NCI-H187 (cell line): ENCODE results near the gene ANKRD55.
A peak's percentile ranks its signal among the peaks of the same experiment; 100 is the strongest.
"Not testable (repeated sequence)": the region's sequence is repeated elsewhere in the genome, so short reads cannot be mapped to it uniquely, and the experiment has no call there.

Experiments used
- DNase-seq, 2 experiments: peaks; one replicate each; lab custom pipeline; 2025; lab: John Stamatoyannopoulos, UW

ANKRD55 gene

GRCh38 chr5:56144211-56144610, 88.9 kb downstream of the ANKRD55 start:
- no peak for DNase-seq

GRCh38 chr5:56143373-56143714, 89.8 kb downstream of the ANKRD55 start:
- no peak for DNase-seq

DNA sequence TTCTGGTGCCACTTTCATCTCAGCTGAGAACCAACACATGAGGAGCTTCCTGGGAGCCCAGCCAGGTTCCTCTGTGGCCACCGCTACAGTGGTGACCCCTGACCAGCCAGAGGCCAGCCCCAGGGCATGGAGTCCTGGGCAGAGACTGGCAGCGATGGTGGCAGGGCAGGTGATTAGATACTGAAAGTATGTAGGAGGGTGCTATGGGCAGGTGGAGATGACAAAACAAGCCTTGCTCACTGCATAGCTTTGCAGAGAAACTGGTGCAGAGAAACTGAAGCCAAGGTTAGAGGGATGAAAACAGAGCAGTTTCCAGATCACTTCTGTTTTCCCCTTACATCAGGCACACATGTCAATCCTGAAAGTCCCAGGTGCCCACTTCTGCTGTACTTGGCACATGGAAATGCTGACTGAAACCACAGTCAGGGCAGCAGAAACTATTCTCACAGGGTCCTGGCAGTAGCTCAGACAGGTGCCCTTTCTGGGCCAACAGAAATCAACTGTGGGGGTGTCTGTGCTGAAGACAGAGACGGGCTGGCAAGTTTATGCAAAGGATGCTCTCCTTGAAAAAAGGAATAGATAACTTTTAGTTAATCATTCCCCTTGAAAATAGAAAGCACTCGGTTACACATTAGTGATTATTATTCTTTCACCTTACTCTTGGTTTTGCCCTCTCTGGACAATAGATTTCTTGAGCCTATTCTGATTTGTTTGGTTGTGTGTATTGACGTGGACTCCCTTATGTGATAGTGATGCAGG, 90.3 kb downstream of the ANKRD55 start:
- no peak for DNase-seq

DNA sequence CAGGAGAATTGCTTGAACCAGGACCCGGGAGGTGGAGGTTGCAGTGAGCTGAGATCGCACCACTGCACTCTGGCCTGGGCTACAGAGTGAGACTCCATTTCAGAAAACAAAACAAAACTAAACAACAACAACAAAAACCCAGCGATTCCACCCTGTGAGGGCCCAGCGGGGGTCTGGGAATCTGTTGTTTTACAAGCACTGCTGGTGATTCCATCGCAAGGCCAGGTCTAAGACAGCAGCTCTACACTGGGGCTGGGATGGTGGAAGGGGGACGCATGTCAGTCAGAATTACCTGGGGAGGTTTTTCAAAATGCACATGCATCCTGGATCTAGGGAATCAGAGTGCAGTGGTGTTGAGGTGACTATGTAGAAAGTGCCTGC, 90.9 kb downstream of the ANKRD55 start:
- no peak for DNase-seq

GRCh38 chr5:56140073-56140472, 93.1 kb downstream of the ANKRD55 start:
- no peak for DNase-seq

DNA sequence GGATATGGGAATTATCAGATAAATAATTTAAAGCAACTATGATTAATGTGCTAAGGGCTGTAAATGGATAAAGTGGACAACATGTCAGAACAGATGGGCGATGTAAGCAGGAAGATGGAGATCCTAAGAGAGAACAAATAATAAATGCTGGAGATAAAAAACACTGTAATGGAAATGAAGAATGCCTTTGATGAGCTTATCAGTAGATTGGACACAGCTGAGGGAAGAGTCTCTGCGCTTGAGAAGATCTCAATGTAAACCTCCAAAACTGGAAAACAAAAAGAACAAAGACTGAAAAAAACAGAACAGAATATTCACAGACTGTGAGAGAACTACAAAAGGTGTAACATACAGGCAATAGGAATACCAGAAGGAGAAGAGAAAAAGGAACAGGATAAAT, 102.5 kb downstream of the ANKRD55 start:
- DNase-seq = no peak

- DNase-seq = no peak
Measured at GRCh38 chr5:56129288-56129687, 103.8 kb downstream of the ANKRD55 start.

DNA sequence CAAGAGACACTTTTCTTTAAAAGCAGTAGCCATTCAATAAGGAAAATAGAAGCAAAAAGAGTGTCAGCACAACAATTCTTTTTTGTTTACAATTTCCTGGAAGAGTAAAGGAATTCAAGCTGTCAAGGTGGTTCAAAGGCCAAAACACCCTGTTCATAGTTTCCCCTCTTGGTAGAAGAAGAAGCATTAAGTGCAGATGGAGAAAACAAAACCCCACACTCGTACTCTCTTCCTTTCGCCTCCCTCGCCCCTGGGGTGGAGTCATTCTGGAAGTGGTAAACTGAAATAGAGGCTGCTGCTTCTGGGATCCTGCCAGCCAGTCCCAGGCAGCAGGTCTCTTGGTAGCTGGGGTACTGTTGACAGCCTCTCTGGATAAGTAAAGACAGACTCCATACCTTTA, 105.0 kb downstream of the ANKRD55 start:
- no peak for DNase-seq

DNA sequence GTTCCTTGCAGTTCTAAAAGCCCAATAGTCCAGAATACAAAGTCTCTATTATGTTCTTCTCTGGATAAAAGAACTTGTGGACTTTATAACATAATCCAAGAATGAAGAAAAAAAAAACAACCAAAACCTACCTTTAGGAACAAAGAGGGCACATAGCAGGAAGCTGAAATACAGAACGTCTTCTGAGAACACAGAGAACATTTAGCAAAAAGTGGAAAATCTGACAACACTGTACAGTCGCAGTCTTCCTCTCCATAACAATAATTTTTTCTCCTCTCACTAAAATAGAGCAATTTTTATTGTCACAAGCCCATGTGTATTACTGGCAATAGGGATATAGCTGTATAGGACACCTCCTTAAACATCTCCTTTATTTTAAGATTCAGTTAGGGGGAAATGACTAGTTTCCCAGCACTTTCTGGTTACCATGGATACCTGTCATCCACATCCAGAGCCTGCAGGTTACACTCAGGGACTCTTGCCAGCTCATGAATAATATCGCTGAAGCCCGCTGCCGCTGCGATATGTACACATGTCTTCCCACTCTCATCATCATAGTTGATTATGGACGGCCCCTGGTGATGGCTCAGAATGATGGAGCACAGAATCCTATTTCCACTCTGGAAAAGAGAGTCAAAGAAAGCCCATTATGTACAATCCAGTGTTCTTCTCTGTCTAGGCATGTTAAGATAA, 106.5 kb downstream of the ANKRD55 start:
- DNase-seq = no peak

GRCh38 chr5:56123531-56124243, 109.4 kb downstream of the ANKRD55 start:
- peak in 1 of 2 experiments; percentile 31 for DNase-seq

DNA sequence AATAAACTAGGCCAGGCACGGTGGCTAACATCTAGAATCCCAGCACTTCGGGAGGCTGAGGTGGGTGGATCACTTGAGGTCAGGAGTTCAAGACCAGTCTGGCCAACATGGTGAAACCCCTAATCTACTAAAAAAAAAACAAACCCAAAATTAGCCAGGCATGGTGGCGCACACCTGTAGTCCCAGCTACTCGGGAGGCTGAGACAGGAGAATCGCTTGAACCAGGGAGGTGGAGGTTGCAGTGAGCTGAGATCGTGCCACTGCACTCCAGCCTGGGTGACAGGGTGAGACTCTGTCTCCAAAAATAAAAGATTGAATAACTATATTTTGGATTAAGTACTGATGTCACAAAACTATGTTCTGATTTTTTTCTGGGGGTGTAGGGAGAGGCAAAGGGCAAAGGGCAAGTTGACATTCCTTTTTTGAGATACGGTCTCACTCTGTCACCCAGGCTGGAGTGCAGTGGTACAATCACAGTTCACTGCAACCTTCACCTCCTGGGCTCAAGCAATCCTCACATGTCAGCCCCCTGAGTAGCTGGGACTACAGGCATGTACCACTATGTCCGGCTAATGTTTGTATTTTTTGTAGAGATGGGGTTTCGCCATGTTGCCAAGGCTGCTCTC, 110.7 kb downstream of the ANKRD55 start:
- DNase-seq = not testable (repeated sequence)

- no peak for DNase-seq
Measured at GRCh38 chr5:56119050-56119449, 114.1 kb downstream of the ANKRD55 start.

DNA sequence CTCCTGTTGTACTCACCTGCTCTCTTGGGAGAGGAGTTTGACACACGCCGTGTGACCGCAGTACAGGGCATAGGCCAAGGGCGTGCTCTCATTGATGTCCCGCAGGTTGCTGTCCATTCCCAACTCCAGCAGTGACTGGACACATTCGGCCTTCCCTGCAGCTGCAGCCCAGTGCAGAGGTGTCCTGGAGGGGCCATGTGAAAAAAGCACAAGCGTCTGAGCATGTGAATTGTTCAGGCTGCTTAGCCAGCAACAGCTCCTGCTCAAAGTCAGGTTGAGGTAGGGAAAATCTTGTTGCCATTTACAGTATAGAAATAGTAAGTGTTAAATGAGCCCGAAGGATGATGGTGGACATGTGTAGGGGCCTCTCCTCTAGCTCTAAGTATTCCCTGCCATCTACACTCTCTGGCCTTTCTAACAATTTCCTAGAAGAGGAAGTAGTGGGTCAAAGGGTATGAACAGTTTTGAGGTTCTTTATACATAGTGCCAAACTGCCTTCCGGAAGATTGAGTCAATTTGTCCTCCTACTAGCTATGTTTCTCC, 116.5 kb downstream of the ANKRD55 start:
- no peak for DNase-seq

DNA sequence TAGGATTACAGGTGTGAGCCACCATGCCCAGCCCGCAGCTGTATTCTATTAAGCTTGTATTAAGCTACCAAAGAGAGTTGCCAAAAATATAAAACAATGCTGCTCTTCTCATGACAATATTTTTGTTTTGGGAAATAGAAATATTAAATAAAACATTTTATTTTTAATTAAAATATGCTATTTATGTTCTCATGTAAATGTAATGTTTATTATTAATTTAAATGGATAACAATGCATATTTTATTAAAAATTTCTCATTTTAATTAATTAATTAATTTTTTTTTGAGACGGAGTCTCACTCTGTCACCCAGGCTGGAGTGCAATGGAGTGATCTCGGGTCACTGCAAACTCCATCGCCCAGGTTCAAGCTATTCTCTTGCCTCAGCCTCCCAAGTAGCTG, 117.5 kb downstream of the ANKRD55 start:
- no peak for DNase-seq

DNA sequence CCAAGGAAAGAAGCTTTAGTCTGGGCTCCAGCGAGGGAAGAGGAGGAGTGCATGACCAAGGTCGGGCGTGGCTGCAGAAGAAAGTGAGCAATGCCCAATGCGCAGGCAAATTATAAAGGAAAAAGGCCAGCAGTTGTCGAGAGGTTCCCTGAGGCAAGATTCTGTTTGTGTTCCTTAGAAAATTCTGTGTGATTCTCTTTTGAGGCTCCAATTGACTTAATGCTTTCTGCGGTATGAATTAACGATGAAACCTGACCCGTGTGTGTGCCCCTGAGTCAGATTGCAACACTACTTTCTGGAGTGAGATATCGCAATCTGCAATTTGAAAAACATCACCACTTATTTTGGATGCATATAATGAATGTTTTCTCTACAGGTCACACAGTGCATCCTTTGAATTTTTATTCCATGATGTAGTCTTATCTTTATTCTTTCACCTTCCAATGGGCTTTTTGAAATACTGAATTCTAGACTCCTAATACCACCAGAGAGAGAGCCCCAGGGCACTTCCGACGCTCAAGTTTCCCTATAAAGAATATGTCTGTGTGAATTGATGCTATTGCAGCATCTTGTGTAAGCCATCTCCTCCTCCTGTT, 120.5 kb downstream of the ANKRD55 start:
- no peak for DNase-seq

DNA sequence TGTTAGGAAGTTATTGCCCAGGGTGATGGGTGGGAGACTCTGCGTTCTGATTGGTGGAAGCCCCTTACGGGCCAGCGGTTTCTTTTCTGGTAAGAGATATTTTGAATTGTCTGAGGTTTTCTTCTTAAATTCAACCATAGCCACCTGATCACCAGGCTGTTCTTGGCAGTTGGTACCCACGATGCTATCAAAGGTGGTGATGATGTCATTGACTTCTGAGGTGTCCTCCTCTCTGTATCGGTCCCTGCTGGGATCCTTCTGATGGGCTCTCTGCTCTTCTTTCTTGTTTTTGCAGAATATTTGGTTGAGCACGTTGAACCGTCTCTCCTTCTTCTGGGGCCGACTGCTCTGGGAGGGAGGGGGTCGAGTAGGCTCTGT, 121.7 kb downstream of the ANKRD55 start:
- DNase-seq = no peak

- no peak for DNase-seq
Measured at GRCh38 chr5:56110646-56111403, 122.3 kb downstream of the ANKRD55 start.

- no peak for DNase-seq
Measured at GRCh38 chr5:56108246-56108645, 124.9 kb downstream of the ANKRD55 start.

DNA sequence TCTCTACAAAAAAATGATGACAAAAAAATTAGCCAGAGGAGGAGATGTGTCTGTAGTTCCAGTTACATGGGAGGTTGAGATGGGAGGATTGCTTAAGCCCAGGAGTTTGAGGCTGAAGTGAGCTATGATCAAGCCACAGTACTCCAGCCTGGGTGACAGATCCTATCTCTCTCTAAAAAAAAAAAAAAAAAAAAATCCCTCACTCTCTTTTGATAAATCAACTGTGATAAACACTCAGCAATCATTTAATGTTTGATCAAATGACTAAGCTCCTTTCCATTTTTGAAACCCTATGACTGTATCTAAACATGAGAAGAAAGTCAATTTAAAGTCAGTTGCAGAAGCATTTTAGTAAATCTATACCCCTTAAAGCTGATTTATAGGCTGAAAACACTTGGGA, 126.3 kb downstream of the ANKRD55 start:
- DNase-seq = no peak

GRCh38 chr5:56105511-56106291, 127.4 kb downstream of the ANKRD55 start:
- no peak for DNase-seq

- no peak for DNase-seq
Measured at GRCh38 chr5:56102889-56103288, 130.2 kb downstream of the ANKRD55 start.
